Progenitor cell of endocrine pancreas (in vitro differentiated cells): ENCODE data around the gene COX6B1. TPM values are rescaled to one million over a fixed set of nuclear protein-coding genes. Genes with fewer than 3 reads are reported as not detected.

Source experiments
- DNase-seq: peaks from one replicate; pipeline ENCODE4 v3.0.0; 2021; ENCODE audit warnings: low spot score; ENCODE audit not compliant: unreplicated experiment
- H3K27ac Mint-ChIP-seq: 2 replicates; pipeline ENCODE4 v1.8.0; 2021; ENCODE audit warnings: mild to moderate bottlenecking, moderate library complexity, mixed read lengths
- H3K27me3 Mint-ChIP-seq: 2 replicates; pipeline ENCODE4 v1.8.0; 2021; ENCODE audit warnings: mixed read lengths
- H3K36me3 Mint-ChIP-seq: 2 replicates; pipeline ENCODE4 v1.8.0; 2022; ENCODE audit warnings: mixed read lengths; ENCODE audit not compliant: insufficient read depth
- H3K4me1 Mint-ChIP-seq: 2 replicates; pipeline ENCODE4 v1.8.0; 2021; ENCODE audit warnings: low read depth, mixed read lengths
- H3K4me3 Mint-ChIP-seq: 2 replicates; pipeline ENCODE4 v1.8.0; 2021; ENCODE audit warnings: low read depth, mild to moderate bottlenecking, moderate library complexity, mixed read lengths
- H3K9me3 Mint-ChIP-seq: 2 replicates; pipeline ENCODE4 v1.8.0; 2021; ENCODE audit warnings: low read depth, mixed read lengths
- total RNA-seq: library from RNA; stranded (reverse); gene quantifications from 2 replicates; pipeline ENCODE4 v1.2.1, GENCODE V29; 2021
- TF ChIP-seq, protein P1 (sequence below): fragments of 200-600 bp; sonication (generic); IDR thresholded peaks from one replicate; pipeline ENCODE4 v1.5.0; 2021; ENCODE audit warnings: antibody characterized with exemption, mild to moderate bottlenecking; ENCODE audit not compliant: unreplicated experiment

COX6B1 gene
- total RNA-seq, 1 donor from 2014 or later, result 307 TPM

- Mint-ChIP-seq H3K27ac (no peak overlapping the region), H3K27me3 (no peaks in the 10 kb centered on the region), H3K4me1 (no peaks in the 10 kb centered on the region), H3K36me3 (peaks cover 1% of the 10 kb centered on the region), H3K9me3 (no peaks in the 10 kb centered on the region), H3K4me3 (no peak overlapping the region)
- TF ChIP-seq, protein P1, sequence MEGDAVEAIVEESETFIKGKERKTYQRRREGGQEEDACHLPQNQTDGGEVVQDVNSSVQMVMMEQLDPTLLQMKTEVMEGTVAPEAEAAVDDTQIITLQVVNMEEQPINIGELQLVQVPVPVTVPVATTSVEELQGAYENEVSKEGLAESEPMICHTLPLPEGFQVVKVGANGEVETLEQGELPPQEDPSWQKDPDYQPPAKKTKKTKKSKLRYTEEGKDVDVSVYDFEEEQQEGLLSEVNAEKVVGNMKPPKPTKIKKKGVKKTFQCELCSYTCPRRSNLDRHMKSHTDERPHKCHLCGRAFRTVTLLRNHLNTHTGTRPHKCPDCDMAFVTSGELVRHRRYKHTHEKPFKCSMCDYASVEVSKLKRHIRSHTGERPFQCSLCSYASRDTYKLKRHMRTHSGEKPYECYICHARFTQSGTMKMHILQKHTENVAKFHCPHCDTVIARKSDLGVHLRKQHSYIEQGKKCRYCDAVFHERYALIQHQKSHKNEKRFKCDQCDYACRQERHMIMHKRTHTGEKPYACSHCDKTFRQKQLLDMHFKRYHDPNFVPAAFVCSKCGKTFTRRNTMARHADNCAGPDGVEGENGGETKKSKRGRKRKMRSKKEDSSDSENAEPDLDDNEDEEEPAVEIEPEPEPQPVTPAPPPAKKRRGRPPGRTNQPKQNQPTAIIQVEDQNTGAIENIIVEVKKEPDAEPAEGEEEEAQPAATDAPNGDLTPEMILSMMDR, result no peak
- DNase-seq, result no peak
Observed at GRCh38 chr19:35618857-35619256, 29.3 kb upstream of the COX6B1 start.

DNA sequence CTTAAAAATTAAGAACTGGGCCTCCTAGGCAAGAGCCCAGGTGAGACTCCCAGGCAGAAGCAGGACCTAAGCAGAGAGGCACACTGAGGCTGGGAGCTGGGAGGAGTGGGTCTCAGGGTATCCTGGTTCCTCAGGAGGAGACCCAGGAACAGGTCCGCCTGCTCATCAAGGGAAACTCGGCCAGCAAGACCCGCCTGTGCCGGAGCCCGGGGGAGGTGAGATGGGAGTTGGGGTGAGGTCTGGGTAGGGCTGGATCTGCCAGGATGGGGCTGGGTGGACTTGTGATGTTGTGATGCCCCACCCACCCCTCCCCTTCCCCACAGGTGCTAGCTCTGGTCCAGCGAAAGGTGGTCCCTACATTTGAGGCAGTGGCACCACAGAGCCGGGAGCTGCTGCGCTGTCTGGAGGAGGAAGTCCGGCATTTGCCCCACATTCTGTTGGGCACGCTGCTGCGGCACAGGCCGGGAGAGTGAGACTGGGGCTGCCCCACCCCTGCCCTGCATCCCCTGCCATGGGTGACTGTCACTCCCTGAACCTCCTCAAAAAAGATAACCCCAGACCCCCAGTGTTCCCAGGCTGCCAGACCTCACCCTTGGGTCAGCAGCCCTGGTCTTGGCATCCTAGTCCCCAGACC lies 28.7 kb upstream of the COX6B1 start:
- H3K4me1 Mint-ChIP-seq, result no peaks in the 10 kb centered on the region
- no peaks in the 10 kb centered on the region for H3K27me3 Mint-ChIP-seq
- H3K36me3 Mint-ChIP-seq, result peaks cover 1% of the 10 kb centered on the region
- H3K27ac Mint-ChIP-seq, result no peak overlapping the region
- no peak overlapping the region for H3K4me3 Mint-ChIP-seq
- no peak for DNase-seq
- TF ChIP-seq, protein P1, result no peak
- no peaks in the 10 kb centered on the region for H3K9me3 Mint-ChIP-seq

DNA sequence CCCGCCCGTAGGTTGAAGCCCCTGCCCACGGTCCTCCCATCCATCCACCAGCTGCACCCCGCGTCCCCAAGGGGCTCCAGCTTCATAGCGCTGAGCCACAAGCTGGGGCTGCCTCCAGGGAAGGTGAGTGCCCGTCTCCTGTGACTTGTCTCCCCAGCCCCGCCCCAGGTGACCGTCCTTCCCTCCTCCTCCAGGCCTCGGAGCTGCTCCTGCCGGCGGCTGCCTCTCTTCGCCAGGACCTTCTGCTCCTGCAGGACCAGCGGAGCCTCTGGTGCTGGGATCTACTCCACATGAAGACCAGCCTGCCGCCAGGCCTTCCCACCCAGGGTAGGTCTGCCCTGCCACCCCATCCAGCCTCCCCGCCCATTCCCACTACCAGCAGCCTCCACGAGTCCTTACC lies 28.1 kb upstream of the COX6B1 start:
- Mint-ChIP-seq H3K27ac (no peak overlapping the region), H3K9me3 (no peaks in the 10 kb centered on the region), H3K27me3 (no peaks in the 10 kb centered on the region), H3K36me3 (peaks cover 1% of the 10 kb centered on the region), H3K4me3 (no peak overlapping the region), H3K4me1 (no peaks in the 10 kb centered on the region)
- TF ChIP-seq, protein P1, result no peak
- no peak for DNase-seq

DNA sequence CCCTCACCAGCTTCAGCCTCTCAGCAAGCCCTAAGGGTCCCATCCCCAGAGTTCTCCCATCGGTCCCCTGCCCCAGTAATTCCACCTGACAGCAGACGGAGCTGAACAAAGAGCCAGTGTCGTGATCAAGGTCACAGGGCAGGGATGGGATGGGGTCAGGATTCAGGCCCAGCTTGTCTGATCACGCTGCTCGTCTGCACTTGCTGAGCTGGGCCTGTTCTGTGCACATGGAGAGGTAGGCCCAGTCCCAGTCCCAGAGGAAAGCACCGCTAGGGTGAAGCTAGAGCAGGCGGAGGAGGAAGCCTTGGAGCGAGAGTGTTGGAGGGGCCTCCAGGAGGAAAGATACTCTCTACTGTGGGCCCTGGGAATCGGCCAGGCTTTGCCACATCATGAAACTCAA lies 26.4 kb upstream of the COX6B1 start:
- TF ChIP-seq, protein P1, result no peak
- Mint-ChIP-seq H3K4me3 (no peak overlapping the region), H3K4me1 (no peaks in the 10 kb centered on the region), H3K27me3 (no peaks in the 10 kb centered on the region), H3K27ac (peak overlapping the region; percentile 59), H3K36me3 (peaks cover 1% of the 10 kb centered on the region), H3K9me3 (no peaks in the 10 kb centered on the region)
- no peak for DNase-seq

DNA sequence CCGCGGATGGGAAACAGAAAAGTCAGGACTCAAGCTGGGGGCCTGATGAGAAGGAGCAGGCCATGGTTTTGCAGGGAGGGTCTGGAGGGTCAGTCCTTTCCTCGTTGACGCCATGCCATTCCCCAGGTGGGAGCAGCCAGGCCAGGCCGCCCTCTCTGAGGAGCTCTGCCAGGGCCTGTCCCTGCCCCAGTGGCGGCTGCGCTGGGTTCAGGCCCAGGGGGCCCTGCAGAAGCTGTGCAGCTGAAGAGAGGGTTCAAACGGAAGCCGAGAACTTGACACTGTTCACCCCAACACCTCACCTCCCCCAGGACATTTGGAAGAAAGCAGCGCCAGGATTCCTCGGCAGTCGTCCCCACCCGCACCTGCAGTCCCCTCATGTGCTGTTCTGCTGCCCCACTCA lies 25.4 kb upstream of the COX6B1 start:
- H3K27ac Mint-ChIP-seq, result no peak overlapping the region

More for the DNA sequence above, 25.4 kb upstream of the COX6B1 start:
- H3K27me3 Mint-ChIP-seq, result no peaks in the 10 kb centered on the region
- TF ChIP-seq, protein P1, result no peak
- no peak for DNase-seq
- H3K9me3 Mint-ChIP-seq, result no peaks in the 10 kb centered on the region
- no peaks in the 10 kb centered on the region for H3K4me1 Mint-ChIP-seq
- no peak overlapping the region for H3K4me3 Mint-ChIP-seq
- peaks cover 1% of the 10 kb centered on the region for H3K36me3 Mint-ChIP-seq
